HCT116 (cell line): Measurements from ENCODE around the gene SERPINA3. TPM values are rescaled to one million over a fixed set of nuclear protein-coding genes. Genes with fewer than 3 reads are reported as not detected.
A peak's percentile ranks its signal among the peaks of the same experiment; 100 is the strongest.
"Not testable (repeated sequence)": the region's sequence is repeated elsewhere in the genome, so short reads cannot be mapped to it uniquely, and the experiment has no call there.

ENCODE experiments used
- ATAC-seq: fragments of 200-7000 bp; cut with Tn5 transposase; 2 replicates; pipeline ENCODE4 v1.9.1; 2020; ENCODE audit warnings: mild to moderate bottlenecking, moderate library complexity
- BruUV-seq: library from RNA; stranded (reverse); fragments of 400-500 nt; replicated peaks from 2 replicates; lab custom pipeline; 2021; lab: Mats Ljungman, UMichigan
- CTCF ChIA-PET: fragments of 300-600 bp; sonication (Branson Sonifier 250); formaldehyde crosslinking; loops from one replicate; lab custom pipeline; 2021; ENCODE audit warnings: antibody characterized with exemption; lab: Charles Lee
- POLR2A ChIA-PET: fragments of 300-600, 350-600 bp; sonication (Branson Sonifier 250); formaldehyde crosslinking; loops from one replicate; lab custom pipeline; 2021; ENCODE audit warnings: antibody characterized with exemption; lab: Charles Lee
- RAD21 ChIA-PET, 2 experiments: fragments of 300-600 bp; sonication (Branson Sonifier 250); formaldehyde crosslinking; loops; one replicate each; lab custom pipeline; 2023; ENCODE audit warnings: low total read pairs in 2 of 2; ENCODE audit not compliant: uncharacterized antibody in 2 of 2, unreplicated experiment in 2 of 2, low non-redundant PET in 1 of 2; lab: Charles Lee
- DNase-seq: peaks from one replicate; pipeline ENCODE4 v3.0.0-alpha.2; 2010; ENCODE audit warnings: low read depth, low spot score
- H2AFZ ChIP-seq: fragments of 200-600 bp; shearing (Covaris generic), sonication (generic); 2 replicates; pipeline ENCODE4 v1.6.1; 2017; ENCODE audit warnings: low read depth, mixed run types, mixed read lengths, antibody characterized with exemption, low read length; ENCODE audit not compliant: poor library complexity, severe bottlenecking
- H3K27ac ChIP-seq: 2 replicates; pipeline ENCODE4 v1.5.1; 2012; ENCODE audit warnings: low read depth, low read length
- H3K27me3 ChIP-seq: fragments of 200-600 bp; sonication (generic); 2 replicates; pipeline ENCODE4 v1.6.1; 2016; ENCODE audit warnings: mixed run types, low read length, mixed read lengths; ENCODE audit not compliant: insufficient read depth
- H3K36me3 ChIP-seq, 2 experiments: fragments of 200-500 bp in 1 of 2; fragments of 200-600 bp in 1 of 2; sonication (Bioruptor generic) in 1 of 2; sonication (generic) in 1 of 2; 2 replicates each; pipeline versions ENCODE4 v1.5.1 to v1.6.1; 2014 to 2016; ENCODE audit warnings: low read length in 2 of 2, inconsistent platforms in 1 of 2, mixed read lengths in 1 of 2, mixed run types in 1 of 2; ENCODE audit not compliant: insufficient read depth in 2 of 2, control insufficient read depth in 1 of 2
- H3K4me1 ChIP-seq, 2 experiments: fragments of 200-600 bp in 1 of 2; sonication (generic) in 1 of 2; 2 replicates each; pipeline versions ENCODE4 v1.5.1 to v1.6.1; 2012 to 2017; ENCODE audit warnings: low read length in 2 of 2, inconsistent platforms in 1 of 2, mild to moderate bottlenecking in 1 of 2, mixed read lengths in 1 of 2, mixed run types in 1 of 2, moderate library complexity in 1 of 2; ENCODE audit not compliant: insufficient read depth in 2 of 2, control insufficient read depth in 1 of 2
- H3K4me2 ChIP-seq: fragments of 200-600 bp; sonication (generic); 2 replicates; pipeline ENCODE4 v1.6.1; 2017; ENCODE audit warnings: mixed run types, low read length, mixed read lengths
- H3K4me3 ChIP-seq, 2 experiments: fragments of 200-600 bp in 1 of 2; sonication (generic) in 1 of 2; replicated peaks in 1 of 2; 2 replicates each; pipeline ENCODE4 v1.5.1; 2011 to 2016; ENCODE audit warnings: low read length in 2 of 2, control low read depth in 1 of 2, low read depth in 1 of 2, mild to moderate bottlenecking in 1 of 2, mixed read lengths in 1 of 2, mixed run types in 1 of 2
- H3K79me2 ChIP-seq: fragments of 200-600 bp; sonication (generic); 2 replicates; pipeline ENCODE4 v1.6.1; 2017; ENCODE audit warnings: mild to moderate bottlenecking, mixed run types, low read length, moderate library complexity, mixed read lengths; ENCODE audit not compliant: insufficient read depth
- H3K9ac ChIP-seq: fragments of 200-600 bp; sonication (generic); 2 replicates; pipeline ENCODE4 v1.6.1; 2016; ENCODE audit warnings: low read length, mixed read lengths
- H3K9me2 ChIP-seq: fragments of 200-600 bp; sonication (generic), shearing (Covaris generic); 2 replicates; pipeline ENCODE4 v1.6.1; 2017; ENCODE audit warnings: mixed run types, mild to moderate bottlenecking, moderate library complexity; ENCODE audit not compliant: insufficient read depth
- H3K9me3 ChIP-seq, 2 experiments: fragments of 200-500 bp in 1 of 2; fragments of 200-600 bp in 1 of 2; sonication (Bioruptor generic) in 1 of 2; sonication (generic) in 1 of 2; 2 replicates each; pipeline ENCODE4 v1.6.1; 2014 to 2017; ENCODE audit warnings: low read length in 2 of 2, mixed read lengths in 2 of 2, inconsistent platforms in 1 of 2, low read depth in 1 of 2, mild to moderate bottlenecking in 1 of 2, mixed run types in 1 of 2, moderate library complexity in 1 of 2; ENCODE audit not compliant: control insufficient read depth in 1 of 2, insufficient read depth in 1 of 2
- H4K20me1 ChIP-seq: fragments of 200-600 bp; sonication (generic), shearing (Covaris generic); 2 replicates; pipeline ENCODE4 v1.6.1; 2017; ENCODE audit warnings: mixed run types, mild to moderate bottlenecking, moderate library complexity; ENCODE audit not compliant: insufficient read depth
- RAD21 ChIP-seq: IDR thresholded peaks from 2 replicates; pipeline ENCODE4 v1.6.1; 2012; ENCODE audit warnings: low read depth, mild to moderate bottlenecking
- ZNF274 ChIP-seq: fragments of 200-500 bp; sonication (Bioruptor generic); IDR thresholded peaks from 2 replicates; pipeline ENCODE4 v1.6.1; 2014; ENCODE audit warnings: mild to moderate bottlenecking, low read depth, low read length, inconsistent platforms
- intact Hi-C: fragments of 100-400 bp; cut with micrococcal nuclease; formaldehyde crosslinking; loops from 2 replicates; pipeline ENCODE4 v1.10.0; 2022
- total RNA-seq: library from RNA; stranded (reverse); gene quantifications from one replicate; pipeline ENCODE4 v1.2.1, GENCODE V29; 2021; ENCODE audit not compliant: unreplicated experiment
- TF ChIP-seq, protein P1 (sequence below), 3 experiments: fragments of 200-600 bp in 1 of 3; sonication (generic) in 1 of 3; IDR thresholded peaks in 2 of 3; conservative IDR thresholded peaks in 1 of 3; 2 replicates each; pipeline ENCODE4 v1.5.1; 2012 to 2017; ENCODE audit warnings: low read depth in 2 of 3, low read length in 2 of 3, antibody characterized with exemption in 1 of 3, borderline replicate concordance in 1 of 3, control low read depth in 1 of 3, mild to moderate bottlenecking in 1 of 3, mixed read lengths in 1 of 3, mixed run types in 1 of 3, moderate library complexity in 1 of 3; ENCODE audit not compliant: insufficient read depth in 1 of 3

SERPINA3 gene
- total RNA-seq, 1 experiment from 2014 or later: 4.3 TPM

DNA sequence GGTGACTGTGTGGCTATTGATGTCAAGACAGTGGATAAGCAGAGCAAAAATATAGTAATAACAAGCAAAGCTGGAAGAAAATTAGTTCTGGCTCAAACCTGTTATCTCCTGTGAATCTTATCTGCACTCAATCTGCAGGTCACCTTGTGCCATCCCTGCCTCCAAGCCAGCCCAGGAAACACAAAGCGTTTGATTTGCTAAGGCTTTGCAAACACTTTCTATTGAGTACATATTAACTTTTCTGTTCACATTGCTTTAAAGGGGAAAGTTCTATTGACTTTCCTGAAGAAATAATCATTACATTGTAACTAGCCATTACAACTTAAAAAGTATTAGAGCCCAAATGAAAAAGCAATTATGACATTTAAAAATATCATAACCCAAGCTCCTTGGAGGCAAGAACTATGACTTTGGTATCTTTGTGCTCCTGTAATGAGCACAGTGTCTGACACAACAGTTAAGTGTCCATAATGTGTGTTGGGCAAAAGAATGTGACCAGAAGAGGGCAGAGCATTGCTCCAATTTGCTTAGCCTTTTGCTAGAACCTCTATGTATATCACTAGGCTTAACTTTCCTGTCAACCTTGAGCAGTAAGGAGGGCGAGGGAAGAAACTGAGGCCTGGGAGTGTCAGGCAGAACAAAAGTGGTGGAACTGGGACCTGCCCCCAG is 24.7 kb downstream of the SERPINA3 start:
- TF ChIP-seq RAD21 (peak; percentile 51), ZNF274 (no peak)
- TF ChIP-seq, protein P1, sequence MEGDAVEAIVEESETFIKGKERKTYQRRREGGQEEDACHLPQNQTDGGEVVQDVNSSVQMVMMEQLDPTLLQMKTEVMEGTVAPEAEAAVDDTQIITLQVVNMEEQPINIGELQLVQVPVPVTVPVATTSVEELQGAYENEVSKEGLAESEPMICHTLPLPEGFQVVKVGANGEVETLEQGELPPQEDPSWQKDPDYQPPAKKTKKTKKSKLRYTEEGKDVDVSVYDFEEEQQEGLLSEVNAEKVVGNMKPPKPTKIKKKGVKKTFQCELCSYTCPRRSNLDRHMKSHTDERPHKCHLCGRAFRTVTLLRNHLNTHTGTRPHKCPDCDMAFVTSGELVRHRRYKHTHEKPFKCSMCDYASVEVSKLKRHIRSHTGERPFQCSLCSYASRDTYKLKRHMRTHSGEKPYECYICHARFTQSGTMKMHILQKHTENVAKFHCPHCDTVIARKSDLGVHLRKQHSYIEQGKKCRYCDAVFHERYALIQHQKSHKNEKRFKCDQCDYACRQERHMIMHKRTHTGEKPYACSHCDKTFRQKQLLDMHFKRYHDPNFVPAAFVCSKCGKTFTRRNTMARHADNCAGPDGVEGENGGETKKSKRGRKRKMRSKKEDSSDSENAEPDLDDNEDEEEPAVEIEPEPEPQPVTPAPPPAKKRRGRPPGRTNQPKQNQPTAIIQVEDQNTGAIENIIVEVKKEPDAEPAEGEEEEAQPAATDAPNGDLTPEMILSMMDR (IDR thresholded peaks at IDR 0.05 in 2 of 3, conservative IDR thresholded peaks at IDR 0.05 in 1 of 3; ENCODE audit: borderline replicate concordance in 1 of 3, insufficient read depth in 1 of 3, low read depth in 2 of 3, low read length in 2 of 3): peak; percentile 28 to 50 (median 40); a peak in 4 of 6 replicates
- ChIA-PET POLR2A (no interaction called here), CTCF (interaction anchor here (0.7 kb wide), 1 partner anchor 88 kb away, joined by 3 read pairs; no protein-coding TSS in a partner anchor), RAD21 (no interaction called here)
- Histone ChIP-seq H4K20me1 (no peaks in the 10 kb centered on the region), H3K9ac (no peak overlapping the region), H3K27me3 (peaks cover 5% of the 10 kb centered on the region; the same call in 1 of the 2 replicates), H3K4me1 (peaks cover 4 to 13% of the 10 kb centered on the region in 2 experiments; a peak in 3 of 4 replicates), H3K9me2 (no peaks in the 10 kb centered on the region), H3K27ac (no peak overlapping the region), H3K4me3 (no peak overlapping the region), H3K36me3 (no peaks in the 10 kb centered on the region), H3K79me2 (no peaks in the 10 kb centered on the region), H3K9me3 (no peaks in the 10 kb centered on the region), H2AFZ (no peak overlapping the region), H3K4me2 (no peak overlapping the region)
- ATAC-seq: peak; percentile 70
- intact Hi-C loops: no loop called here
- peak; percentile 19 for DNase-seq
- BruUV-seq: no TSS peak

DNA sequence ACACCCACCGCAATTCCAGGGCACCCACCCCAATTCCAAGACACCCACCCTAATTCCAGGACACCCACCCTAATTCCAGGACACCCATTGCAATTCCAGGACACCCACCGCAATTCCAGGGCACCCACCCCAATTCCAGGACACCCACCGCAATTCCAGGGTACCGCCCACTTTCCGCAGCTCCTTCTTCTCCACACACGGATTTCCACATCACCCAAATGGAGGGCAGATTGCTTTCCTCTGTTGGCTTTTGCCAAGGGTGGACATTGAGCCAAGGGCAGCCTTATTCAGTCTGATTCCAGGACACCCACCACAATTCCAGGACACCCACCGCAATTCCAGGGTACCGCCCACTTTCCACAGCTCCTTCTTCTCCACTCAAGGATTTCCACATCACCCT is 25.6 kb downstream of the SERPINA3 start:
- intact Hi-C loops, H4K20me1 ChIP-seq, H3K4me3 ChIP-seq, H3K9me3 ChIP-seq, H2AFZ ChIP-seq, CTCF ChIA-PET, ATAC-seq, H3K79me2 ChIP-seq, H3K27me3 ChIP-seq, H3K9ac ChIP-seq, H3K36me3 ChIP-seq, H3K27ac ChIP-seq, BruUV-seq, POLR2A ChIA-PET, H3K4me2 ChIP-seq, H3K9me2 ChIP-seq, DNase-seq: not testable (repeated sequence)
- RAD21 ChIA-PET: interaction anchor here in 1 of 2 experiments (0.6 kb wide), 1 partner anchor 204 kb away, joined by 6 read pairs; no protein-coding TSS in a partner anchor
- H3K4me1 ChIP-seq: peaks cover 4 to 13% of the 10 kb centered on the region in 2 experiments; a peak in 3 of 4 replicates
